K562 (cell line): ENCODE results near the gene SNAP23. TPM values are rescaled to one million over a fixed set of nuclear protein-coding genes. Genes with fewer than 3 reads are reported as not detected.

Experiments
- ATAC-seq: fragments of 200-7000 bp; cut with Tn5 transposase; 3 replicates; pipeline ENCODE4 v1.9.1; 2020; ENCODE audit warnings: moderate library complexity
- BruUV-seq: library from RNA; stranded (reverse); fragments of 400-500 nt; replicated peaks from 2 replicates; lab custom pipeline; 2021; lab: Mats Ljungman, UMichigan
- CTCF ChIA-PET: fragments of 300-600 bp; formaldehyde crosslinking; extraction: SDS; loops from one replicate; lab custom pipeline; 2021; ENCODE audit warnings: low intra/inter-chr PET ratio; lab: Yijun Ruan, JAX
- POLR2A ChIA-PET: fragments of 300-600, 350-650 bp; sonication (Branson Sonifier 250); formaldehyde crosslinking; extraction: SDS; loops from one replicate; lab custom pipeline; 2021; ENCODE audit warnings: antibody characterized with exemption, inconsistent platforms; lab: Yijun Ruan, JAX
- DNase-seq, 4 experiments: peaks; one replicate each; pipeline versions ENCODE4 v3.0.0 to v3.0.0-alpha.2; 2011 to 2018; ENCODE audit warnings: low spot score in 3 of 4, mixed read lengths in 3 of 4; ENCODE audit errors: extremely low read depth in 1 of 4
- FAIRE-seq: peaks from 2 replicates; lab custom pipeline; 2011; peaks lifted over from hg19 to GRCh38; lab: Jason Lieb, UNC
- H2AFZ ChIP-seq: 2 replicates; pipeline ENCODE4 v1.6.0; 2011; ENCODE audit warnings: low read depth, low read length, control low read depth, inconsistent platforms
- H3K27ac ChIP-seq: fragments of 200-600 bp; 3 replicates; pipeline ENCODE4 v1.8.0; 2011; ENCODE audit warnings: low read depth, mild to moderate bottlenecking, control low read depth, inconsistent platforms, low read length, moderate library complexity, mixed read lengths; ENCODE audit errors: extremely low read depth
- H3K27me3 ChIP-seq, 2 experiments: fragments of 300-600 bp in 1 of 2; 2 replicates in 1 of 2; 3 replicates in 1 of 2; pipeline versions ENCODE4 v1.6.0 to v1.8.0; 2011; ENCODE audit warnings: inconsistent platforms in 2 of 2, low read length in 2 of 2, mild to moderate bottlenecking in 1 of 2, mixed read lengths in 1 of 2, moderate library complexity in 1 of 2; ENCODE audit not compliant: control insufficient read depth in 2 of 2, insufficient read depth in 2 of 2
- H3K36me3 ChIP-seq: fragments of 300-600 bp; 3 replicates; pipeline ENCODE4 v1.8.0; 2011; ENCODE audit warnings: mild to moderate bottlenecking, low read length, inconsistent platforms; ENCODE audit not compliant: control insufficient read depth, insufficient read depth
- H3K4me1 ChIP-seq, 2 experiments: fragments of 200-600 bp in 1 of 2; replicated peaks in 1 of 2; 2 replicates in 1 of 2; 3 replicates in 1 of 2; pipeline versions ENCODE4 v1.5.1 to v1.8.0; 2011; ENCODE audit warnings: inconsistent platforms in 2 of 2, low read length in 2 of 2, mild to moderate bottlenecking in 1 of 2, mixed read lengths in 1 of 2, moderate library complexity in 1 of 2; ENCODE audit not compliant: control insufficient read depth in 2 of 2, insufficient read depth in 2 of 2
- H3K4me2 ChIP-seq: 2 replicates; pipeline ENCODE4 v1.6.1; 2011; ENCODE audit warnings: low read length, control low read depth, inconsistent platforms, mixed read lengths; ENCODE audit not compliant: insufficient read depth
- H3K4me3 ChIP-seq: fragments of 200-600 bp; sonication (generic), shearing (Covaris generic); 2 replicates; pipeline ENCODE4 v1.5.1; 2016; ENCODE audit warnings: control low read depth, inconsistent platforms
- H3K79me2 ChIP-seq: fragments of 200-600 bp; 3 replicates; pipeline ENCODE4 v1.8.0; 2011; ENCODE audit warnings: low read length, inconsistent platforms; ENCODE audit not compliant: control insufficient read depth, insufficient read depth
- H3K9ac ChIP-seq, 2 experiments: 2 replicates each; pipeline versions ENCODE4 v1.6.0 to v1.6.1; 2011; ENCODE audit warnings: low read depth in 2 of 2, low read length in 2 of 2, control low read depth in 1 of 2, inconsistent platforms in 1 of 2, mild to moderate bottlenecking in 1 of 2, mixed read lengths in 1 of 2; ENCODE audit not compliant: insufficient read depth in 1 of 2
- H3K9me1 ChIP-seq: one replicate; pipeline ENCODE4 v1.6.0; 2011; ENCODE audit warnings: inconsistent platforms, mild to moderate bottlenecking, low read length, moderate library complexity; ENCODE audit not compliant: control insufficient read depth, insufficient read depth
- H3K9me3 ChIP-seq: replicated peaks from 2 replicates; pipeline ENCODE4 v1.5.1; 2011; ENCODE audit warnings: low read depth, low read length, inconsistent platforms; ENCODE audit not compliant: control insufficient read depth, insufficient read depth
- H4K20me1 ChIP-seq: replicated peaks from 2 replicates; pipeline ENCODE4 v1.6.1; 2011; ENCODE audit warnings: low read length, inconsistent platforms, mixed read lengths; ENCODE audit not compliant: control insufficient read depth, insufficient read depth
- ERF ChIP-seq: fragments of 450-650 bp; formaldehyde crosslinking; IDR thresholded peaks from 2 replicates; pipeline ENCODE4 v1.4.0; 2020; ENCODE audit warnings: mild to moderate bottlenecking, mixed read lengths
- PML ChIP-seq: IDR thresholded peaks from 2 replicates; pipeline ENCODE4 v1.6.1; 2012; ENCODE audit warnings: low read length, inconsistent platforms
- POLR2H ChIP-seq: IDR thresholded peaks from 2 replicates; pipeline ENCODE4 v1.6.1; 2016; ENCODE audit warnings: missing genetic modification characterization, low read depth, mild to moderate bottlenecking, control low read depth, missing compliant biosample characterization, moderate library complexity
- STAT5A ChIP-seq: IDR thresholded peaks from 2 replicates; pipeline ENCODE4 v1.6.1; 2012; ENCODE audit warnings: low read length, inconsistent platforms, borderline replicate concordance
- ZNF766 ChIP-seq: fragments of 200-800 bp; sonication (Bioruptor generic); conservative IDR thresholded peaks from 2 replicates; pipeline ENCODE4 v1.6.1; 2016; ENCODE audit warnings: missing genetic modification characterization, missing compliant biosample characterization
- WGBS: fragments of 100-300 bp; shearing (Covaris generic); methylation state at CpG from one replicate; pipeline ENCODE4 v1.1.6; 2016; ENCODE audit warnings: low coverage, mixed read lengths; ENCODE audit not compliant: insufficient coverage; ENCODE audit errors: missing lambda C conversion rate; 5-methylcytosine and 5-hydroxymethylcytosine counted together
- in situ Hi-C: fragments of 300-500 bp; cut with MboI; formaldehyde crosslinking; loops from 4 replicates; pipeline ENCODE4 v1.15.0; 2018; ENCODE audit warnings: inconsistent platforms, mixed read lengths
- intact Hi-C: fragments of 100-400 bp; cut with micrococcal nuclease; formaldehyde crosslinking; loops from 2 replicates; pipeline ENCODE4 v1.14.2; 2022
- polyA plus RNA-seq, 8 experiments: library from polyadenylated mRNA; depleted of rRNA in 4 of 8; stranded (reverse) in 5 of 8; unstranded in 3 of 8; fragments of >200 nt; fragmentation: Nextera tagmentation in 2 of 8; fragmentation: Illumina TruSeq in 1 of 8; extraction: Ambion mirVana in 2 of 8; extraction: Trizol in 1 of 8; gene quantifications; 2 replicates each; pipeline versions ENCODE4 v1.2.1 to v1.2.3, GENCODE V29; 2011 to 2014; ENCODE audit warnings: inconsistent platforms in 1 of 8, missing spikeins in 1 of 8
- total RNA-seq, 7 experiments: library from RNA; depleted of rRNA in 6 of 7; stranded (reverse); fragments of >200 nt in 6 of 7; fragmentation: Illumina TruSeq in 2 of 7; extraction: Trizol in 2 of 7; gene quantifications; 2 replicates each; pipeline versions ENCODE4 v1.2.1 to v1.2.3, GENCODE V29; 2011 to 2021; ENCODE audit warnings: low replicate concordance in 1 of 7
- TF ChIP-seq, protein P1 (sequence below): IDR thresholded peaks from 2 replicates; pipeline ENCODE4 v1.6.1; 2012; ENCODE audit warnings: low read depth, low read length, improper control_type of control experiment, borderline replicate concordance
- TF ChIP-seq, protein P2 (sequence below), 2 experiments: fragments of 450-650 bp; conservative IDR thresholded peaks; 2 replicates each; pipeline ENCODE4 v1.6.1; 2017; ENCODE audit warnings: mild to moderate bottlenecking in 2 of 2, moderate library complexity in 2 of 2
- TF ChIP-seq, protein P3 (sequence below), 2 experiments: fragments of 450-650 bp; IDR thresholded peaks; 2 replicates each; pipeline ENCODE4 v1.6.1; 2018; ENCODE audit warnings: mild to moderate bottlenecking in 2 of 2, low read depth in 1 of 2; ENCODE audit not compliant: partially characterized antibody in 2 of 2
- TF ChIP-seq, protein P4 (sequence below): fragments of 450-650 bp; IDR thresholded peaks from 2 replicates; pipeline ENCODE4 v1.6.1; 2016; ENCODE audit warnings: antibody characterized with exemption
- TF ChIP-seq, protein P5 (sequence below): sonication (generic); IDR thresholded peaks from 2 replicates; pipeline ENCODE4 v1.6.1; 2016

The SNAP23 gene
- total and polyA plus RNA-seq, 9 of the 15 experiments (the other 6 are each of a cell fraction or from before 2014, with no cell fraction given) = 78.9 to 168 (median 117) TPM

DNA sequence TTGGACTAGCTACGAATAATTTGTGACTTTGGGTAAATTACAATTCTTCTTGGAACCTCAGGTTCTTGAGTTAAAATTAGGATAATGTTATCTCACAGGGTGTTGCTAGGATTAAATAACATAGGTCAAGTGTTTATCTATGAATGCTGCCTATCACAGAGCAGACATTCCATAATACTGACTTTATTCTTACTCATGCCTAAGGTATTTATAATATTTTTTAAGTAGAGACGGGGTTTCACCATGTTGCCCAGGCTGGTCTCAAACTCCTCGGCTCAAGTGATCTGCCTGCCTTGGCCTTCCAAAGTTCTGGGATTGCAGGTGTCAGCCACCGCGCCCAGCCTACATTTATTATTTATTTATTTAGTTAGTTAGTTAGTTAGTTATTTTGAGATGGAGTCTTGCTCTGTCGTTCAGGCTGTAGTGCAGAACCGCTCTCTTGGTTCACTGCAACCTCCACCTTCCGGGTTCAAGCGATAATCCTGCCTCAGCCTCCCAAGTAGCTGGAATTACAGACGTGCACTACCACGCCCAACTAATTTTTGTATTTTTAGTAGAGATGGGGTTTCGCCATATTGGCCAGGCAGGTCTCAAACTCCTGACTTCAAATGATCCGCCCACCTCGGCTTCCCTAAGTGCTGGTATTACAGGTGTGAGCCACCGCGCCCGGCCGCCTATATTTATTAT lies 3.8 kb upstream of the SNAP23 start:
- DNase-seq (peak in 1 of 4 experiments; percentile 36), ATAC-seq (no peak), FAIRE-seq (no peak)
- Histone ChIP-seq H3K4me1 (peaks cover 7 to 12% of the 10 kb centered on the region in 2 experiments), H3K27me3 (no peaks in the 10 kb centered on the region), H3K9me3 (no peaks in the 10 kb centered on the region), H2AFZ (peak overlapping the region; percentile 99), H3K27ac (peak overlapping the region; percentile 100), H3K36me3 (peaks cover 7% of the 10 kb centered on the region; the same call in 2 of the 3 replicates), H3K4me2 (peak overlapping the region; percentile 99), H4K20me1 (no peaks in the 10 kb centered on the region), H3K9ac (peak overlapping the region; percentile 92 to 98), H3K79me2 (peaks cover 54% of the 10 kb centered on the region), H3K4me3 (peak overlapping the region; percentile 79), H3K9me1 (no peaks in the 10 kb centered on the region)
- POLR2A ChIA-PET = interaction anchor here (0.6 to 2.5 kb wide), 7 partner anchors 8 to 365 kb away, joined by 3 to 13 read pairs (median 5); no protein-coding TSS in a partner anchor
- in situ Hi-C loops = no loop called here
- CTCF ChIA-PET = no interaction called here
- WGBS = 78% methylated on average over 18 of the region's 18 CpGs
- intact Hi-C loops = no loop called here
- TSS peak; percentile 80 for BruUV-seq
- TF ChIP-seq, protein P1, sequence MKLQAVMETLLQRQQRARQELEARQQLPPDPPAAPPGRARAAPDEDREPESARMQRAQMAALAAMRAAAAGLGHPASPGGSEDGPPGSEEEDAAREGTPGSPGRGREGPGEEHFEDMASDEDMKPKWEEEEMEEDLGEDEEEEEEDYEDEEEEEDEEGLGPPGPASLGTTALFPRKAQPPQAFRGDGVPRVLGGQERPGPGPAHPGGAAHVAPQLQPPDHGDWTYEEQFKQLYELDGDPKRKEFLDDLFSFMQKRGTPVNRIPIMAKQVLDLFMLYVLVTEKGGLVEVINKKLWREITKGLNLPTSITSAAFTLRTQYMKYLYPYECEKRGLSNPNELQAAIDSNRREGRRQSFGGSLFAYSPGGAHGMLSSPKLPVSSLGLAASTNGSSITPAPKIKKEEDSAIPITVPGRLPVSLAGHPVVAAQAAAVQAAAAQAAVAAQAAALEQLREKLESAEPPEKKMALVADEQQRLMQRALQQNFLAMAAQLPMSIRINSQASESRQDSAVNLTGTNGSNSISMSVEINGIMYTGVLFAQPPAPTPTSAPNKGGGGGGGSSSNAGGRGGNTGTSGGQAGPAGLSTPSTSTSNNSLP = 0 out of 2 replicates have a peak, but pooled peaks have one; percentile 4
- no peak for TF ChIP-seq ZNF766
- TF ChIP-seq, protein P2, sequence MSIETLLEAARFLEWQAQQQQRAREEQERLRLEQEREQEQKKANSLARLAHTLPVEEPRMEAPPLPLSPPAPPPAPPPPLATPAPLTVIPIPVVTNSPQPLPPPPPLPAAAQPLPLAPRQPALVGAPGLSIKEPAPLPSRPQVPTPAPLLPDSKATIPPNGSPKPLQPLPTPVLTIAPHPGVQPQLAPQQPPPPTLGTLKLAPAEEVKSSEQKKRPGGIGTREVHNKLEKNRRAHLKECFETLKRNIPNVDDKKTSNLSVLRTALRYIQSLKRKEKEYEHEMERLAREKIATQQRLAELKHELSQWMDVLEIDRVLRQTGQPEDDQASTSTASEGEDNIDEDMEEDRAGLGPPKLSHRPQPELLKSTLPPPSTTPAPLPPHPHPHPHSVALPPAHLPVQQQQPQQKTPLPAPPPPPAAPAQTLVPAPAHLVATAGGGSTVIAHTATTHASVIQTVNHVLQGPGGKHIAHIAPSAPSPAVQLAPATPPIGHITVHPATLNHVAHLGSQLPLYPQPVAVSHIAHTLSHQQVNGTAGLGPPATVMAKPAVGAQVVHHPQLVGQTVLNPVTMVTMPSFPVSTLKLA (conservative IDR thresholded peaks at IDR 0.05) = no peak
- TF ChIP-seq, protein P3, sequence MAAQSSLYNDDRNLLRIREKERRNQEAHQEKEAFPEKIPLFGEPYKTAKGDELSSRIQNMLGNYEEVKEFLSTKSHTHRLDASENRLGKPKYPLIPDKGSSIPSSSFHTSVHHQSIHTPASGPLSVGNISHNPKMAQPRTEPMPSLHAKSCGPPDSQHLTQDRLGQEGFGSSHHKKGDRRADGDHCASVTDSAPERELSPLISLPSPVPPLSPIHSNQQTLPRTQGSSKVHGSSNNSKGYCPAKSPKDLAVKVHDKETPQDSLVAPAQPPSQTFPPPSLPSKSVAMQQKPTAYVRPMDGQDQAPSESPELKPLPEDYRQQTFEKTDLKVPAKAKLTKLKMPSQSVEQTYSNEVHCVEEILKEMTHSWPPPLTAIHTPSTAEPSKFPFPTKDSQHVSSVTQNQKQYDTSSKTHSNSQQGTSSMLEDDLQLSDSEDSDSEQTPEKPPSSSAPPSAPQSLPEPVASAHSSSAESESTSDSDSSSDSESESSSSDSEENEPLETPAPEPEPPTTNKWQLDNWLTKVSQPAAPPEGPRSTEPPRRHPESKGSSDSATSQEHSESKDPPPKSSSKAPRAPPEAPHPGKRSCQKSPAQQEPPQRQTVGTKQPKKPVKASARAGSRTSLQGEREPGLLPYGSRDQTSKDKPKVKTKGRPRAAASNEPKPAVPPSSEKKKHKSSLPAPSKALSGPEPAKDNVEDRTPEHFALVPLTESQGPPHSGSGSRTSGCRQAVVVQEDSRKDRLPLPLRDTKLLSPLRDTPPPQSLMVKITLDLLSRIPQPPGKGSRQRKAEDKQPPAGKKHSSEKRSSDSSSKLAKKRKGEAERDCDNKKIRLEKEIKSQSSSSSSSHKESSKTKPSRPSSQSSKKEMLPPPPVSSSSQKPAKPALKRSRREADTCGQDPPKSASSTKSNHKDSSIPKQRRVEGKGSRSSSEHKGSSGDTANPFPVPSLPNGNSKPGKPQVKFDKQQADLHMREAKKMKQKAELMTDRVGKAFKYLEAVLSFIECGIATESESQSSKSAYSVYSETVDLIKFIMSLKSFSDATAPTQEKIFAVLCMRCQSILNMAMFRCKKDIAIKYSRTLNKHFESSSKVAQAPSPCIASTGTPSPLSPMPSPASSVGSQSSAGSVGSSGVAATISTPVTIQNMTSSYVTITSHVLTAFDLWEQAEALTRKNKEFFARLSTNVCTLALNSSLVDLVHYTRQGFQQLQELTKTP (IDR thresholded peaks at IDR 0.05; ENCODE audit: low read depth in 1 of 2, partially characterized antibody in 2 of 2) = peak in 1 of 2 experiments; percentile 1
- TF ChIP-seq, protein P4, sequence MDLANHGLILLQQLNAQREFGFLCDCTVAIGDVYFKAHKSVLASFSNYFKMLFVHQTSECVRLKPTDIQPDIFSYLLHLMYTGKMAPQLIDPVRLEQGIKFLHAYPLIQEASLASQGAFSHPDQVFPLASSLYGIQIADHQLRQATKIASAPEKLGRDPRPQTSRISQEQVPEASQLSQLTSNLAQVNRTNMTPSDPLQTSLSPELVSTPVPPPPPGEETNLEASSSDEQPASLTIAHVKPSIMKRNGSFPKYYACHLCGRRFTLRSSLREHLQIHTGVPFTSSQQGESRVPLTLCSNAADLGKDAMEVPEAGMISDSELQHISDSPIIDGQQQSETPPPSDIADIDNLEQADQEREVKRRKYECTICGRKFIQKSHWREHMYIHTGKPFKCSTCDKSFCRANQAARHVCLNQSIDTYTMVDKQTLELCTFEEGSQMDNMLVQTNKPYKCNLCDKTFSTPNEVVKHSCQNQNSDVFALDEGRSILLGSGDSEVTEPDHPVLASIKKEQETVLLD = no peak
- peak; percentile 28; the same call in 1 of the 2 replicates for TF ChIP-seq POLR2H (tag)
- TF ChIP-seq STAT5A = no peak
- no peak for TF ChIP-seq ERF (CRISPR knock-in tag)
- TF ChIP-seq, protein P5, sequence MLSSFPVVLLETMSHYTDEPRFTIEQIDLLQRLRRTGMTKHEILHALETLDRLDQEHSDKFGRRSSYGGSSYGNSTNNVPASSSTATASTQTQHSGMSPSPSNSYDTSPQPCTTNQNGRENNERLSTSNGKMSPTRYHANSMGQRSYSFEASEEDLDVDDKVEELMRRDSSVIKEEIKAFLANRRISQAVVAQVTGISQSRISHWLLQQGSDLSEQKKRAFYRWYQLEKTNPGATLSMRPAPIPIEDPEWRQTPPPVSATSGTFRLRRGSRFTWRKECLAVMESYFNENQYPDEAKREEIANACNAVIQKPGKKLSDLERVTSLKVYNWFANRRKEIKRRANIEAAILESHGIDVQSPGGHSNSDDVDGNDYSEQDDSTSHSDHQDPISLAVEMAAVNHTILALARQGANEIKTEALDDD = peak; percentile 43; the same call in 1 of the 2 replicates
- no peak; the same call in 1 of the 2 replicates for TF ChIP-seq PML
